GM12892 (cell line): Measurements from ENCODE around the gene SLC1A6.

Experiments used
- POLR2A ChIP-seq: IDR thresholded peaks from 2 replicates; pipeline ENCODE4 v1.6.1; 2011; ENCODE audit warnings: low read depth, low read length, control low read depth
- POLR2AphosphoS5 ChIP-seq: IDR thresholded peaks from 2 replicates; pipeline ENCODE4 v1.6.1; 2011; ENCODE audit warnings: low read depth, low read length, control low read depth
- TAF1 ChIP-seq: IDR thresholded peaks from 2 replicates; pipeline ENCODE4 v1.6.1; 2011; ENCODE audit warnings: low read depth, mild to moderate bottlenecking, control low read depth, low read length, borderline replicate concordance

DNA sequence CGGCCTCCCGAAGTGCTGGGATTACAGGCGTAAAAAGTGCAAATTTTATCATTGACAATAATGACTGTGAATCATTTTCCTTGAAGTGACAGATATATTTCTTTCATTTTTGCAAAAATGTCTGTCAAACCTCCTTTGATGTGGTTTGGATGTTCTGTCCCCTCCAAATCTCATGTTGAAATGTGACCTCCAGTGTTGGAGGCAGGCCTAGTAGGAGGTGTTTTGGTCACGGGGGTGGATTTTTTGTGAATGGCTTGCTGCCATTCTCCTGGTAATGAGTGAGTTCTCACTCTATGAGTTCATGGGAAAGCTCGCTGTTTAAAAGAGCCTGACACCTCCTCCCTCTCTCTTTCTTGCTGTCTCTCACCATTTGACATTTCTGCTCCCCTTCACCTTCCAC, 5.5 kb upstream of the SLC1A6 start:
- TF ChIP-seq POLR2AphosphoS5 (no peak), POLR2A (no peak), TAF1 (no peak)
